ENCODE measurements around the gene FAF2. TPM values are rescaled to one million over a fixed set of nuclear protein-coding genes. Genes with fewer than 3 reads are reported as not detected.

FAF2 gene
- total RNA-seq, 1 experiment from 2014 or later = 53.2 TPM

DNA sequence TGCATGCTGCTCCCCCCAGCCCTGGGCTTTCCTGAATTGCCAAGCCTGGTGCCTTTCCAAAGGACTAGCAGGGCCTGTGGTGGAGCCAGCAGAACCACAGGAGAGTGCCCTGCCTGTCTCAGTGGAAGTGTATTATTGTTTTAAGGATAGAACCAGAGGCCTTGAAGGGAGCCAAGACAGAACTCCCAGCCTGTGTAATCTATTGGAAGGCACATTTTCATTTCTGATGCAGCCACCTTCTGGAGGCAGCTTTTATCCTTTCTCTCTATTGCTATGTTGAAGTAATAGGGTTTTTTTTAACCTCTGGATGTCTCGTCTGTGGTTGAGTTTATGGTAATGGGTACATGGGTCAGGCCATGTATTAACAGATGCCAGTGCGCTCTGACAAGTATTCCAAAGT is 59.7 kb downstream of the FAF2 start:
- CTCF ChIA-PET = no interaction called here

DNA sequence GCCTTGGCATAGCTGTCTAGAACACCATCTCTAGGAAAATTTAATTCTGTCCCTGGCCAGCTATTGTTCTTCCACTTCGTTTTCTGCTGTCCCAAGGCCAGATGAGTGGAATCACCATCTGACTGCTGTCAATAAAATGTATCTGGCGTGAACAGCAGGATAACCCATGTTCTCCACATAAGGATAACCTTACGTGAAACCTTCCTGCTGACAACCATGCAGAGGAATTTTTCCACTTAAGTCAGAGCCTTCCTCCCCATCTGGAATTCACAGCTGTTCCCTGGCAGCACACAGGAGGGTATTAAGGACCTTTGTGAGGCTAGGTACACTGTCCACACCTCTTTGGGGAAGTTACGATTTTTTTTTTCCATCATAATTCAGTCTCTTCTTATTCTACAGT is 60.4 kb downstream of the FAF2 start:
- H3K9me3 ChIP-seq (ENCODE audit: low read depth, low read length, poor library complexity, severe bottlenecking) = no peaks in the 10 kb centered on the region
- peaks cover 15% of the 10 kb centered on the region for H3K36me3 ChIP-seq (ENCODE audit: insufficient read depth, low read length, poor library complexity, severe bottlenecking)
- BruUV-seq (replicated peaks) = no TSS peak
- intact Hi-C loops (cut with micrococcal nuclease; ENCODE audit: unreplicated experiment) = no loop called here
- no peaks in the 10 kb centered on the region for H3K27me3 ChIP-seq (replicated peaks; ENCODE audit: insufficient read depth, low read depth, low read length, poor library complexity)
- no peak for DNase-seq (ENCODE audit: low spot score)
- no peak overlapping the region for H3K4me3 ChIP-seq (ENCODE audit: low read depth, low read length, poor library complexity, severe bottlenecking)
- H3K27ac ChIP-seq (ENCODE audit: low read depth, low read length, poor library complexity, severe bottlenecking) = no peak overlapping the region
- ChIA-PET POLR2A (ENCODE audit: low non-redundant PET) (no interaction called here), CTCF (no interaction called here)
- TF ChIP-seq, protein P1, sequence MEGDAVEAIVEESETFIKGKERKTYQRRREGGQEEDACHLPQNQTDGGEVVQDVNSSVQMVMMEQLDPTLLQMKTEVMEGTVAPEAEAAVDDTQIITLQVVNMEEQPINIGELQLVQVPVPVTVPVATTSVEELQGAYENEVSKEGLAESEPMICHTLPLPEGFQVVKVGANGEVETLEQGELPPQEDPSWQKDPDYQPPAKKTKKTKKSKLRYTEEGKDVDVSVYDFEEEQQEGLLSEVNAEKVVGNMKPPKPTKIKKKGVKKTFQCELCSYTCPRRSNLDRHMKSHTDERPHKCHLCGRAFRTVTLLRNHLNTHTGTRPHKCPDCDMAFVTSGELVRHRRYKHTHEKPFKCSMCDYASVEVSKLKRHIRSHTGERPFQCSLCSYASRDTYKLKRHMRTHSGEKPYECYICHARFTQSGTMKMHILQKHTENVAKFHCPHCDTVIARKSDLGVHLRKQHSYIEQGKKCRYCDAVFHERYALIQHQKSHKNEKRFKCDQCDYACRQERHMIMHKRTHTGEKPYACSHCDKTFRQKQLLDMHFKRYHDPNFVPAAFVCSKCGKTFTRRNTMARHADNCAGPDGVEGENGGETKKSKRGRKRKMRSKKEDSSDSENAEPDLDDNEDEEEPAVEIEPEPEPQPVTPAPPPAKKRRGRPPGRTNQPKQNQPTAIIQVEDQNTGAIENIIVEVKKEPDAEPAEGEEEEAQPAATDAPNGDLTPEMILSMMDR (conservative IDR thresholded peaks at IDR 0.05; ENCODE audit: low read depth, low read length) = no peak
- TF ChIP-seq EZH2 (IDR thresholded peaks at IDR 0.05; ENCODE audit: borderline replicate concordance, low read depth, low read length, poor library complexity, severe bottlenecking) = no peak
- H3K4me1 ChIP-seq (ENCODE audit: insufficient read depth, low read length, poor library complexity, severe bottlenecking) = no peaks in the 10 kb centered on the region

More for the DNA sequence above, 59.7 kb downstream of the FAF2 start:
- Histone ChIP-seq H3K27me3 (replicated peaks; ENCODE audit: insufficient read depth, low read depth, low read length, poor library complexity) (no peaks in the 10 kb centered on the region), H3K36me3 (ENCODE audit: insufficient read depth, low read length, poor library complexity, severe bottlenecking) (peaks cover 15% of the 10 kb centered on the region), H3K27ac (ENCODE audit: low read depth, low read length, poor library complexity, severe bottlenecking) (no peak overlapping the region), H3K9me3 (ENCODE audit: low read depth, low read length, poor library complexity, severe bottlenecking) (no peaks in the 10 kb centered on the region), H3K4me3 (ENCODE audit: low read depth, low read length, poor library complexity, severe bottlenecking) (no peak overlapping the region), H3K4me1 (ENCODE audit: insufficient read depth, low read length, poor library complexity, severe bottlenecking) (no peaks in the 10 kb centered on the region)
- TF ChIP-seq, protein P1 (conservative IDR thresholded peaks at IDR 0.05; ENCODE audit: low read depth, low read length) = no peak
- no peak for TF ChIP-seq EZH2 (IDR thresholded peaks at IDR 0.05; ENCODE audit: borderline replicate concordance, low read depth, low read length, poor library complexity, severe bottlenecking)
- intact Hi-C loops (cut with micrococcal nuclease; ENCODE audit: unreplicated experiment) = no loop called here
- DNase-seq (ENCODE audit: low spot score) = no peak
- POLR2A ChIA-PET (ENCODE audit: low non-redundant PET) = no interaction called here
- BruUV-seq (replicated peaks) = no TSS peak

DNA sequence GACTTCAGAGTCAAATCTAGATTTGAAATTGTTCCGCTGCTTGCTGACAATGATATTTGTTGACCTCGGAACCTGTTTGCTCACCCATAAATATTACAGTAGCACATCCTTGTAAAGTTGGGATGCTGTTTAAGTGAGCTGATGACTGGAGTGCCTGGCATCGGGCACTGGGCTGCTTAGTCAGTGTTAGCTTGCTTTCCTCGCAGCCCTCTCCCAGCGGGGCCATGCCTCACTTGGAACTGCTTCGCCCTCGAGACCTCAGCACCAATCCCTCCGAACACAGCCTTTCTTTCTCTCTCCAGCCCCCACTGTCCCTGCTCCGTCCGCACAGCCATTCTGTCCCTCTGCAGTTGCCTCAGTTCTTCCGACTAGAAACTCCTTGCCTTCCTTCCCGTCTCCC is 65.6 kb downstream of the FAF2 start:
- H3K27ac ChIP-seq (ENCODE audit: low read depth, low read length, poor library complexity, severe bottlenecking) = no peak overlapping the region
- H3K27me3 ChIP-seq (replicated peaks; ENCODE audit: insufficient read depth, low read depth, low read length, poor library complexity) = no peaks in the 10 kb centered on the region
- DNase-seq (ENCODE audit: low spot score) = no peak
- TF ChIP-seq EZH2 (IDR thresholded peaks at IDR 0.05; ENCODE audit: borderline replicate concordance, low read depth, low read length, poor library complexity, severe bottlenecking) = no peak
- TF ChIP-seq, protein P1 (conservative IDR thresholded peaks at IDR 0.05; ENCODE audit: low read depth, low read length) = no peak
- H3K9me3 ChIP-seq (ENCODE audit: low read depth, low read length, poor library complexity, severe bottlenecking) = no peaks in the 10 kb centered on the region
- peaks cover 3% of the 10 kb centered on the region for H3K36me3 ChIP-seq (ENCODE audit: insufficient read depth, low read length, poor library complexity, severe bottlenecking)
- no peaks in the 10 kb centered on the region for H3K4me1 ChIP-seq (ENCODE audit: insufficient read depth, low read length, poor library complexity, severe bottlenecking)
- ChIA-PET CTCF (no interaction called here), POLR2A (ENCODE audit: low non-redundant PET) (no interaction called here)
- intact Hi-C loops (cut with micrococcal nuclease; ENCODE audit: unreplicated experiment) = no loop called here
- no TSS peak for BruUV-seq (replicated peaks)
- no peak overlapping the region for H3K4me3 ChIP-seq (ENCODE audit: low read depth, low read length, poor library complexity, severe bottlenecking)

Measured in A673 (cell line).